GM19463 (cell line): ENCODE data around the gene USP17L24.
"Not testable (repeated sequence)": the region's sequence is repeated elsewhere in the genome, so short reads cannot be mapped to it uniquely, and the experiment has no call there.

Experiments
- ATAC-seq: cut with Tn5 transposase; IDR thresholded peaks from one replicate; pipeline ENCODE4 v1.9.1; 2021; ENCODE audit warnings: mild to moderate bottlenecking, moderate library complexity; ENCODE audit not compliant: unreplicated experiment

Gene USP17L24, protein sequence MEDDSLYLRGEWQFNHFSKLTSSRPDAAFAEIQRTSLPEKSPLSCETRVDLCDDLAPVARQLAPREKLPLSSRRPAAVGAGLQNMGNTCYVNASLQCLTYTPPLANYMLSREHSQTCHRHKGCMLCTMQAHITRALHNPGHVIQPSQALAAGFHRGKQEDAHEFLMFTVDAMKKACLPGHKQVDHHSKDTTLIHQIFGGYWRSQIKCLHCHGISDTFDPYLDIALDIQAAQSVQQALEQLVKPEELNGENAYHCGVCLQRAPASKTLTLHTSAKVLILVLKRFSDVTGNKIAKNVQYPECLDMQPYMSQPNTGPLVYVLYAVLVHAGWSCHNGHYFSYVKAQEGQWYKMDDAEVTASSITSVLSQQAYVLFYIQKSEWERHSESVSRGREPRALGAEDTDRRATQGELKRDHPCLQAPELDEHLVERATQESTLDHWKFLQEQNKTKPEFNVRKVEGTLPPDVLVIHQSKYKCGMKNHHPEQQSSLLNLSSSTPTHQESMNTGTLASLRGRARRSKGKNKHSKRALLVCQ

DNA sequence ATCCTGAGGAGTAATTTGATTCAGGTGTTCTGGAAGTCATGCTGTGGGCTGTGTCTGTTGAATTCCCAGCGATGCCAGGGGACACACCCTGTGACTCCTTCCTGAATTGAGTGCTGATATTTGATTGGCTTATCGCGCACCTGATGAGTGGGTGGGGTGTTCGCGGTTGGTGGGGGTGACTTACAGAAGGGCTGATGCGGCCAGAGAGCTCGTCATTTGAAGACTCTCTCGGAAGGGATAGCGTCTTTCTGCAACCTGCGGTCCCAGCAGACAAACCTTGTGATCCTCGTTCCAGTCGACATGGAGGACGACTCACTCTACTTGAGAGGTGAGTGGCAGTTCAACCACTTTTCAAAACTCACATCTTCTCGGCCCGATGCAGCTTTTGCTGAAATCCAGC is at the start of gene USP17L24:
USP17L24 (plus strand) TSS at position 301 of the 400 bp plus-strand sequence; CDS start at position 301, 0 bp downstream.
- not testable (repeated sequence) for ATAC-seq

DNA sequence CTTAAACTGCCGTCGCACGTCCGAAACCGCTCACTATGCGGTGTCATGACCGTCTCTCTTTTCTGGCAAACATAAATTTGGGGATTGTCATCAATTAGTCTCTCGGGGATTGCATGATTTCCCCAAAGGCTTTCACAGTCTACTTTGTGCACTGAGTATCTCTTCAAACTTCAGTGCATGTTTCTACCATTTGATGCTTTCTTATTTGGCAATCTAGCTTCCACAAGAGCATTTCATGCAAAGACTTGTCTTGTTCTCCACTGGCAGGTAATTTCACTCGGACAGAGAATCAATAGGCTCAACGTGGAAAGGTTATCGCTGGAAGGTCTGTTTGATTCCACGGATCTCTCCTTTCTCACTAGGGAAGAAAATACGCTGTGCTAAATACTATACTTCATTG is 774 bp upstream of the USP17L24 start:
- ATAC-seq, result not testable (repeated sequence)

DNA sequence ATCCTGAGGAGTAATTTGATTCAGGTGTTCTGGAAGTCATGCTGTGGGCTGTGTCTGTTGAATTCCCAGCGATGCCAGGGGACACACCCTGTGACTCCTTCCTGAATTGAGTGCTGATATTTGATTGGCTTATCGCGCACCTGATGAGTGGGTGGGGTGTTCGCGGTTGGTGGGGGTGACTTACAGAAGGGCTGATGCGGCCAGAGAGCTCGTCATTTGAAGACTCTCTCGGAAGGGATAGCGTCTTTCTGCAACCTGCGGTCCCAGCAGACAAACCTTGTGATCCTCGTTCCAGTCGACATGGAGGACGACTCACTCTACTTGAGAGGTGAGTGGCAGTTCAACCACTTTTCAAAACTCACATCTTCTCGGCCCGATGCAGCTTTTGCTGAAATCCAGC is 4.6 kb downstream of the USP17L24 start, which contains the start of gene USP17L25:
USP17L25 (plus strand) TSS at position 301 of the 400 bp plus-strand sequence; CDS start at position 301, 0 bp downstream.
- not testable (repeated sequence) for ATAC-seq

DNA sequence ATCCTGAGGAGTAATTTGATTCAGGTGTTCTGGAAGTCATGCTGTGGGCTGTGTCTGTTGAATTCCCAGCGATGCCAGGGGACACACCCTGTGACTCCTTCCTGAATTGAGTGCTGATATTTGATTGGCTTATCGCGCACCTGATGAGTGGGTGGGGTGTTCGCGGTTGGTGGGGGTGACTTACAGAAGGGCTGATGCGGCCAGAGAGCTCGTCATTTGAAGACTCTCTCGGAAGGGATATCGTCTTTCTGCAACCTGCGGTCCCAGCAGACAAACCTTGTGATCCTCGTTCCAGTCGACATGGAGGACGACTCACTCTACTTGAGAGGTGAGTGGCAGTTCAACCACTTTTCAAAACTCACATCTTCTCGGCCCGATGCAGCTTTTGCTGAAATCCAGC is 9.4 kb downstream of the USP17L24 start, which contains the start of gene USP17L26:
USP17L26 (plus strand) TSS at position 301 of the 400 bp plus-strand sequence; CDS start at position 301, 0 bp downstream.
- not testable (repeated sequence) for ATAC-seq

DNA sequence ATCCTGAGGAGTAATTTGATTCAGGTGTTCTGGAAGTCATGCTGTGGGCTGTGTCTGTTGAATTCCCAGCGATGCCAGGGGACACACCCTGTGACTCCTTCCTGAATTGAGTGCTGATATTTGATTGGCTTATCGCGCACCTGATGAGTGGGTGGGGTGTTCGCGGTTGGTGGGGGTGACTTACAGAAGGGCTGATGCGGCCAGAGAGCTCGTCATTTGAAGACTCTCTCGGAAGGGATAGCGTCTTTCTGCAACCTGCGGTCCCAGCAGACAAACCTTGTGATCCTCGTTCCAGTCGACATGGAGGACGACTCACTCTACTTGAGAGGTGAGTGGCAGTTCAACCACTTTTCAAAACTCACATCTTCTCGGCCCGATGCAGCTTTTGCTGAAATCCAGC is 14.1 kb downstream of the USP17L24 start, which contains the start of gene USP17L5:
USP17L5 (plus strand) TSS at position 301 of the 400 bp plus-strand sequence; CDS start at position 301, 0 bp downstream.
- ATAC-seq, result not testable (repeated sequence)

DNA sequence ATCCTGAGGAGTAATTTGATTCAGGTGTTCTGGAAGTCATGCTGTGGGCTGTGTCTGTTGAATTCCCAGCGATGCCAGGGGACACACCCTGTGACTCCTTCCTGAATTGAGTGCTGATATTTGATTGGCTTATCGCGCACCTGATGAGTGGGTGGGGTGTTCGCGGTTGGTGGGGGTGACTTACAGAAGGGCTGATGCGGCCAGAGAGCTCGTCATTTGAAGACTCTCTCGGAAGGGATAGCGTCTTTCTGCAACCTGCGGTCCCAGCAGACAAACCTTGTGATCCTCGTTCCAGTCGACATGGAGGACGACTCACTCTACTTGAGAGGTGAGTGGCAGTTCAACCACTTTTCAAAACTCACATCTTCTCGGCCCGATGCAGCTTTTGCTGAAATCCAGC is 18.9 kb downstream of the USP17L24 start, which contains the start of gene USP17L27:
USP17L27 (plus strand) TSS at position 301 of the 400 bp plus-strand sequence; CDS start at position 301, 0 bp downstream.
- not testable (repeated sequence) for ATAC-seq

DNA sequence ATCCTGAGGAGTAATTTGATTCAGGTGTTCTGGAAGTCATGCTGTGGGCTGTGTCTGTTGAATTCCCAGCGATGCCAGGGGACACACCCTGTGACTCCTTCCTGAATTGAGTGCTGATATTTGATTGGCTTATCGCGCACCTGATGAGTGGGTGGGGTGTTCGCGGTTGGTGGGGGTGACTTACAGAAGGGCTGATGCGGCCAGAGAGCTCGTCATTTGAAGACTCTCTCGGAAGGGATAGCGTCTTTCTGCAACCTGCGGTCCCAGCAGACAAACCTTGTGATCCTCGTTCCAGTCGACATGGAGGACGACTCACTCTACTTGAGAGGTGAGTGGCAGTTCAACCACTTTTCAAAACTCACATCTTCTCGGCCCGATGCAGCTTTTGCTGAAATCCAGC is 23.6 kb downstream of the USP17L24 start, which contains the start of gene USP17L28:
USP17L28 (plus strand) TSS at position 301 of the 400 bp plus-strand sequence; CDS start at position 301, 0 bp downstream.
- not testable (repeated sequence) for ATAC-seq

DNA sequence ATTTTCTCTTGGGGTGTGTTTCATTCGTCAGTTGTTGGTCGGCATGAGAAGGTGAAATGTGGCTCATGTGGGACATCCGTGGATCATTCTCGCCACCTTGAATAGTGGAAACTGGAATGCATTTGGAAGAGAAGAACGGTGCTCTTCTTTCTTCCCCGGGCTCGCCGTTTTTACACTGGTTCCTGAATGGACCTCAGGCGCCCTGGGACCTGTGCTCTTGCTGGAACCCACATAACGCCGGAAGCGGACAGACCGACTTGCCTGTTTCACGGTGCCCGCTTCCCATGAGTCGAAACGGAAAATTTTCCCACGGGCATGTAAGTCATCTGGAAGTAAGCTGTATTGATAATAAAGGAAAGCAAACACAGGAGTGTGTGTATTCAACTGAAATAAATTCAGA is 25.9 kb downstream of the USP17L24 start:
- ATAC-seq, result not testable (repeated sequence)

DNA sequence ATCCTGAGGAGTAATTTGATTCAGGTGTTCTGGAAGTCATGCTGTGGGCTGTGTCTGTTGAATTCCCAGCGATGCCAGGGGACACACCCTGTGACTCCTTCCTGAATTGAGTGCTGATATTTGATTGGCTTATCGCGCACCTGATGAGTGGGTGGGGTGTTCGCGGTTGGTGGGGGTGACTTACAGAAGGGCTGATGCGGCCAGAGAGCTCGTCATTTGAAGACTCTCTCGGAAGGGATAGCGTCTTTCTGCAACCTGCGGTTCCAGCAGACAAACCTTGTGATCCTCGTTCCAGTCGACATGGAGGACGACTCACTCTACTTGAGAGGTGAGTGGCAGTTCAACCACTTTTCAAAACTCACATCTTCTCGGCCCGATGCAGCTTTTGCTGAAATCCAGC is 28.4 kb downstream of the USP17L24 start, which contains the start of gene USP17L29:
USP17L29 (plus strand) TSS at position 301 of the 400 bp plus-strand sequence; CDS start at position 301, 0 bp downstream.
- not testable (repeated sequence) for ATAC-seq

DNA sequence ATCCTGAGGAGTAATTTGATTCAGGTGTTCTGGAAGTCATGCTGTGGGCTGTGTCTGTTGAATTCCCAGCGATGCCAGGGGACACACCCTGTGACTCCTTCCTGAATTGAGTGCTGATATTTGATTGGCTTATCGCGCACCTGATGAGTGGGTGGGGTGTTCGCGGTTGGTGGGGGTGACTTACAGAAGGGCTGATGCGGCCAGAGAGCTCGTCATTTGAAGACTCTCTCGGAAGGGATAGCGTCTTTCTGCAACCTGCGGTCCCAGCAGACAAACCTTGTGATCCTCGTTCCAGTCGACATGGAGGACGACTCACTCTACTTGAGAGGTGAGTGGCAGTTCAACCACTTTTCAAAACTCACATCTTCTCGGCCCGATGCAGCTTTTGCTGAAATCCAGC is 37.9 kb downstream of the USP17L24 start, which contains the start of gene USP17L30:
USP17L30 (plus strand) TSS at position 301 of the 400 bp plus-strand sequence; CDS start at position 301, 0 bp downstream.
- not testable (repeated sequence) for ATAC-seq
